ENCODE results near the gene PDP2.

PDP2 gene

GRCh38 chr16:66914541-66914940 lies 34.2 kb downstream of the PDP2 start:
- no peak for TF ChIP-seq CTCF (IDR thresholded peaks at IDR 0.05; ENCODE audit: low read depth, low read length, missing control alignments)
- in situ Hi-C loops (cut with HindIII; ENCODE audit: low sequenced_read_pairs) = no loop called here
- no peak for DNase-seq (ENCODE audit: low read depth)
- H3K4me3 ChIP-seq (ENCODE audit: low read depth, low read length) = no peak overlapping the region

- in situ Hi-C loops (cut with HindIII; ENCODE audit: low sequenced_read_pairs) = no loop called here
- DNase-seq (ENCODE audit: low read depth) = no peak
- H3K4me3 ChIP-seq (ENCODE audit: low read depth, low read length) = no peak overlapping the region
- no peak for TF ChIP-seq CTCF (IDR thresholded peaks at IDR 0.05; ENCODE audit: low read depth, low read length, missing control alignments)
These were observed 34.7 kb downstream of the PDP2 start for GRCh38 chr16:66915041-66915440.

GRCh38 chr16:66916518-66916917 lies 36.2 kb downstream of the PDP2 start:
- in situ Hi-C loops (cut with HindIII; ENCODE audit: low sequenced_read_pairs) = no loop called here
- DNase-seq (ENCODE audit: low read depth) = no peak

GRCh38 chr16:66917741-66918140 lies 37.4 kb downstream of the PDP2 start:
- no peak overlapping the region for H3K4me3 ChIP-seq (ENCODE audit: low read depth, low read length)
- TF ChIP-seq CTCF (IDR thresholded peaks at IDR 0.05; ENCODE audit: low read depth, low read length, missing control alignments) = no peak
- in situ Hi-C loops (cut with HindIII; ENCODE audit: low sequenced_read_pairs) = no loop called here
- no peak for DNase-seq (ENCODE audit: low read depth)

More at GRCh38 chr16:66916518-66916917, 36.2 kb downstream of the PDP2 start:
- TF ChIP-seq CTCF (IDR thresholded peaks at IDR 0.05; ENCODE audit: low read depth, low read length, missing control alignments) = no peak
- H3K4me3 ChIP-seq (ENCODE audit: low read depth, low read length) = no peak overlapping the region

- no peak for TF ChIP-seq CTCF (IDR thresholded peaks at IDR 0.05; ENCODE audit: low read depth, low read length, missing control alignments)
- no peak overlapping the region for H3K4me3 ChIP-seq (ENCODE audit: low read depth, low read length)
- no peak for DNase-seq (ENCODE audit: low read depth)
- in situ Hi-C loops (cut with HindIII; ENCODE audit: low sequenced_read_pairs) = no loop called here
These were observed 38.0 kb downstream of the PDP2 start for GRCh38 chr16:66918355-66918754.

GRCh38 chr16:66918803-66919568 lies 38.7 kb downstream of the PDP2 start, which contains the start of gene CDH16:
Gene CDH16, minus strand, starts transcription at chr16:66918885. Its CDS starts 820 bp downstream, at chr16:66918065.
- no peak for DNase-seq (ENCODE audit: low read depth)
- in situ Hi-C loops (cut with HindIII; ENCODE audit: low sequenced_read_pairs) = no loop called here
- TF ChIP-seq CTCF (IDR thresholded peaks at IDR 0.05; ENCODE audit: low read depth, low read length, missing control alignments) = no peak
- H3K4me3 ChIP-seq (ENCODE audit: low read depth, low read length) = no peak within 1 kb of the TSS
